Urothelium cell line (cell line): Measurements from ENCODE around the gene NSFL1C.
"Not testable (repeated sequence)": the region's sequence is repeated elsewhere in the genome, so short reads cannot be mapped to it uniquely, and the experiment has no call there.

Experiments used
- DNase-seq: peaks from one replicate; pipeline ENCODE4 v3.0.0; 2011; ENCODE audit warnings: low spot score, mixed read lengths
- FAIRE-seq: peaks from 2 replicates; lab custom pipeline; 2011; peaks lifted over from hg19 to GRCh38; lab: Jason Lieb, UNC

The NSFL1C gene

DNA sequence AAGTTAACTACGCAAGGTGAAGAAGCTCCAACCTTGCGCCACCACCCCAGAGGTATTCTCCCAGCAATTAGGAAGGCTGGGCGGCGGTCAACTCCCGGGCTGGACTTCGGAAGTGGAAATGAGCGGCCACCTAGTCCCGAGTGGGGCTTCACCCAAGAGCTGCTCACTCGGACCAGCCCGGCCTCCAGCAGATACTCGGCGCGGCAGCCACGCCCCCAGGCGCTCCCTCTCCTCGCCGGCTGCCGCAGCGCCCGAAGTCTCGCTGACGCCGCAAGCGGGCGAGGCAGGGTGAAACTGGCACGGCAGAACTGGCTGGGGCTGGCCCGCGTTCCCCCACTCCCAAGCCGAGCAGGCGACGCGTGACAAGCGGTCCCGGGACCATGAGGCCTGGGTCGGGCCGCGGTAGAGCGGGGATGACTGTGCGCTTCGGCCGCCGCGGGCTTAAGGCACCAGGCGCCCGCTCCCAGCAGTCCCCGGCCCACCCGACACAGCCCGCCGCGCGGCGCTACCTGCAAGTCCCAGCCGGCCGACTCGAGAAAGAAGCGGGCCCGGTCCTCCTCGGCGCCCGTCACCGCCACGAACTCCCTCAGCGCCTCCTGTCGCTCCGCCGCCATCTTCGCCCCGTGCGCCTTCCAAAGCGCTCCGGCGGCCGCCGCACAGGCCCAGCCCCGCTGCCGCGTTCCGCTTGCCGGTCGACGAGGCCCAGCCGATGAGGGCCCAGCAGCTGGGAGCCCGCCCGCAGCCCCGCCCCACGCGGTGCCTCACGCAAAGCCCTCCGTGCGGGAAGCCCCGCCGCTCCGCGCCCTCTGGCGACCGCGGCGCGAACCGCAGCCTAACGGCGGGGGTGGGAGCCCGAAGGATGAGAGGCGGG lies at the start of gene NSFL1C:
Gene NSFL1C (minus strand): TSS at position 639 of the 871 bp plus-strand sequence. CDS start 25 bp downstream, at position 614.
- peak; percentile 94 for DNase-seq
- no peak for FAIRE-seq

DNA sequence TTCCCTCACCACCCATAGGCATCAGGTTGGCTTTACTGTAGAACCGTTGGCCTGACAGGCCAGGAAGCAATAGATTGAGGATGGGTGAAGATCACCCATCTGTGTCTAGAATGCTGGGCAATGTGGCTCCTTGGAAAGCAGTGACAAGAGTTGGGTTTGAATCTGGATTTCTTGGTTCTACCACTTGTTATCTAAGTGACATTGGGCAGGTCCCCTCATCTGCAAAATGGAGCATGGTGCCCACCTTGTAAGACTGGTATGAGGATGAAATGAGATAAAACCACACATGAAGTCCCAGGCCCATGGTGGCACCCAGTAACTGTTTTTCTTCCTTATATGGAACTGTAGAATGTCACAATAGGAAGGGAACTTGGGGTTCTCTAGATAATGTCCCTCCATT lies 47.2 kb upstream of the NSFL1C start:
- no peak for FAIRE-seq

DNA sequence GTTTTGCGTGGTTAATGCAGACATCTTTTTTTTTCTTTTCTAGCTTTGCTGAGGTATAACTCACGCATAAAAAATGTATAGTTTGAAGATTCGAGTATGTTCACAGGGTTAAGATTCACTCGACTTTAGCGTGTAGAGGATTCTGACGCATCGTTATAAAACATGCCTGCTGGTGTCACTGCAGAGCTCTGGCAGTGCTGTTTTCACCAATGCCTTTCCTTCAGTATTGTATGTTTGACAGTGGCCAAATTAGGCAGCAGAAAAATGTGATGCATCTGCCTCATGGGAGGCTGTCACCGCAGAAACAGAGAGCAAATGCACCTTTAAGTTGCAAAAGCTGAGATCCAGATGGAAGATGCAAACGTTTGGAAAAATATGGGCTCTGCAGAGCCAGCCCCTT lies 42.6 kb upstream of the NSFL1C start:
- FAIRE-seq (no peak), DNase-seq (peak; percentile 45)

More for the DNA sequence above, 47.2 kb upstream of the NSFL1C start:
- DNase-seq, result no peak

DNA sequence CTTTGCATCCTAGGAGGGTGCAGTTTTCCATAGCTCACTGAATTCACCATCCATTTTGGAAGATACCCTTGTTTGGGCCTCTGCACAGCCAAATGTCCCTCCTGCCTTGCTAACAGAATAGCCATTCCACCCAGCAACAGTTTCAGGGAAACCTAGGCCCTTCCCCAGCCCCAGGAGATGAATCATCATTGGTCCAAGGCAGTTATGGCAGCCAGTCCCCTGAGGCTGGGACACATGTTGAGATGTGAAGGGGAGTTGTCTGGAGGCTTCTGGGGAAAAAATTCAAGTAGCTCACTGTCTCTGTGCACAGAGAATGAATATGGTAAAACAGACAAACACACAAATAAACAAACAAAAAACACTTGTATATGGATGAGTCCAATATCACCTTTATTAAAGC lies 41.9 kb upstream of the NSFL1C start:
- FAIRE-seq, result no peak

DNA sequence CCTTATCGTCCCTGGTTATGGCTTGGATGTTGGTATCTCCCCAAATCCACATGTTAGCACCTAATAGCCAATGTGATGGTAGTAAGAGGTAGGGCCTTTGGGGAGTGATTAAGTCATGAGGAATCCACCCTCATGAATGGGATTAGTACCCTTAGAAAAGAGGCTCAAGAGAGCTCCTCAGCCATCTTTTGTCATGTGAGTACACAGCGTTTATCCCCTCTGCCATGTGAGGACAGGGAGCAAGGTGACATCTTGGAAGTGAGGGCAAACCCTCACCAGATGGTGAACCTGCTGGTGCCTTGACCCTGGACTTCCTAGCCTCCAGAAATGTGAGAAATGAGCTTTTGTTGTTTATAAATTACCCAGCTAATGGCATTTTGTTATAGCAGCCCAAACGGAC lies 40.6 kb upstream of the NSFL1C start:
- FAIRE-seq (no peak), DNase-seq (no peak)

More for the DNA sequence above, 41.9 kb upstream of the NSFL1C start:
- no peak for DNase-seq

DNA sequence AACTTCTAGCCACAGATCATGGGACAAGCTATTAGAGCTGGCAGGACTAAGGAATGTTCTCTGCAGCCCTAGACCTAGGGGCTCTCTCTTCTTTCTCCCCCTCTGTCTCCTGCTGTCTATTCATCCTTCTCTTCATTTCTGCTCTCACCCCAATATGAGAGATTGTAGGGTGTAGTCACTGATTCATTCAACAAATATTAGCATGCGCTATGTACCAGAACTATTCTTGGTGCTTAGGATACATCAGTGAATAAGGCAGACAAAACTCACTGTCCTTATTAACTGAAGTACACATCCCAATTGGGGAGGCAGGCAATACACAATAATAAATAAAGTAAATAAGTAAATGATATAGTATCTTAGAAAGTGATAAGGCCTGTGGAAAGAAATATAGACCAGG lies 39.2 kb upstream of the NSFL1C start:
- DNase-seq, result no peak
- FAIRE-seq, result no peak

DNA sequence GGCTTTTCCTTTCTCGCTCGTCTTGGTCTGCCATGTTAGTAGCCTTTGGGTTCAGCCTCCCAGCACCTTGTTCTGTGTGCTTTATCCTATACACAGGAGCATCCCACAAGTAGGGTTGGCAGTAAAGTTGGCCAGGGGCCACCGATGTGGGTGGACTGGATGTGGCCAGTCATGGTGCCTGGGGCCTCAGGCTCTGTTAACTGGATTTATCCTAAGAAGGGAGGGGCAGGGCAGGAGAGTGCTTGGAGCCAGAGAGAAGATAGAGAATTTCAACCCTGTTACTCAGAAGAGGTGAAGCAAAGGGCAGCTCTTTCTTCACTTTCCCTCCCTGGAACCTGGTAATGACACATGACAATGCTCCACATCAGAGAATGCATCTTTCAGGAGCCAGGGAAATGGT lies 38.7 kb upstream of the NSFL1C start:
- no peak for FAIRE-seq
- no peak for DNase-seq

DNA sequence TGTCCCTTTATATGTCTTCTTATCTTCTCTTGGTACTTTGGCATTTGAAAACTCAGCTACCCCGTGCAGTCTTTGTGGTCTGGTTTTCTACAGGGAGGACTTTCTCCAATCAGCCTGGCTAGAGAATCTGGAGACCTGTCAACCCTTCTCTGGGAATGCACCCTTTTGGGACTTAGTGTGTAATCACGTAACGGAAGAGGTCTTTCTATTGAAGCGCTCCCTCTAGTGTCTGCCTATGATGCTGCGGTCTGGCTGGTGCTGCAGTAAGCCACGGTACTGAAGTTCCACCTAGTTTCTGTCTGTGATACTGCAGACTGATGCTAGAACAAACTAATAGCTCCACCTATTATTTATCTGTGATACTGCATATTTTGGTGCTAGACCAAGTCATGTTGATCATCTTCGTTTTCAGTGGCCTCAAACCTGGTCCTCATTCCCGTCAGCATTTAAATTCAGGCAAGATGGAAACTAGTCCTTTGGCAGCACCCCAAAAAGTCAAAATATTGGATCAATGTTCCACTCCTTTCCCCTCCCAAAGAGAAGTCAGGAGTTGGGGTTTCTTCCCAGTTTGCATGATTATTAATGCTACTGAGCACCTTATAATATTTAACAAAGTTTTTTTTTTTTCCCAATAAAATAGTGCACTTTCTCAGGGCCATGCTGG lies 37.0 kb upstream of the NSFL1C start:
- no peak for FAIRE-seq

DNA sequence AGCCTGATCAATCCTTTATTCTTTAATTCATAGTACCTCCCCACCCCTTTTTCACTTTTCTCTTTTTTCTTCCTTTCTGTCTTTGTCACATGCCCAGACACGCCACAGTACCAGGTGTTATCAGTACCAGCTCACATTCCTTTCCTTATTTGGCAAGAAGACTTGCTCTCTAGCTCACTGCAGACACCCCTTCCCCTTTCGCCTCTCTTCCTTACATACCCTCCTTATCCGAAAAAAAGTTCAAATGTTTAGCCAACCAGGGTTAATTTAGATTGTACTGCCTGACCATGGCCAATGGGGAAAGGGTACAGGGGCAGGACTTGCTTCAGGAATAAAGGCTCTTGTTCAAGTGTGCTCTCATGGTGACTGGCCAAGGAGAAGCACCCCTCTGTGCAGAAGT lies 33.8 kb upstream of the NSFL1C start:
- FAIRE-seq, result no peak
- DNase-seq, result no peak

More for the DNA sequence above, 37.0 kb upstream of the NSFL1C start:
- DNase-seq, result peak; percentile 88

DNA sequence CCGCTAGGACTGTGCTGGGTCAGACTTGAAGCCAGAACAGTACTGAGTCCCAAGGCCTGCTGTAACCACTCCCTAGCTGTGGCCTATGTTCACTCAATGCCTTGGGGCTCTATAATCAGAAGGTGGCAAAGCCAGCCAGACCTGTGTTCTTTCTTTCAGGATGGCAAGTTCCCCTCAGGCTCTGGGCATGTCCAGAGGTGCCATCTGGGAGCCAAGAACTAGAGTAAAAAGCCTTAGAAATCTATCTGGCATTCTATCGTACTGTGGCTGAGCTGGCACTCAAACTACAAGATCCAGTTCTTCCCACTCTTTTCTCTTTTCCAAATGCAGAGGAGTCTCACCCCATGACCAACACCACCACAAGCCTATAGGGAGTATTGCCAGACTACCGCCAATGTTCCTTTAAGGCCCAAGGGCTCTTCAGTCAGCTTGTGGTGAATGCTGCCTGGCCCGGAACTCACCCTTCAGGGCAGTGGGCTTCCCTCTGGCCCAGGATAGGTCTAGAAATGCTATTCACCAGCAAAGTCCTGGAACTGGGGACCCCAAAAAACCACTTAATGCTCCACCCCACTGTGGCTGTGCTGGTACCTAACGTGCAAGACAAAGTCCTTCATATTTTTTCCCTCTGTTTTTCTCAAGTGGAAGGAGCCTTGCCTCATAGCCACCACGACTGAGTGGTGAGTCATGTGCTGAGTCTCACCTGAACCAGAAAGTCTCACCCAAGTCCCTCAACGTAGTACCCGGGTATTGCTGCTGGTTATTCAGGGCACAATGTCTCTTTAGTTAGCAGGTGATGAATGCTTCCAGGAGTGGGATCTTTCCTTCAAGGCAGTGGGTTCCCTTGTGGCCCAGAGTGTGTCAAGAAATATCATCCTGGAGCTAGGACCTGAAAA lies 33.1 kb upstream of the NSFL1C start:
- DNase-seq (no peak), FAIRE-seq (no peak)

DNA sequence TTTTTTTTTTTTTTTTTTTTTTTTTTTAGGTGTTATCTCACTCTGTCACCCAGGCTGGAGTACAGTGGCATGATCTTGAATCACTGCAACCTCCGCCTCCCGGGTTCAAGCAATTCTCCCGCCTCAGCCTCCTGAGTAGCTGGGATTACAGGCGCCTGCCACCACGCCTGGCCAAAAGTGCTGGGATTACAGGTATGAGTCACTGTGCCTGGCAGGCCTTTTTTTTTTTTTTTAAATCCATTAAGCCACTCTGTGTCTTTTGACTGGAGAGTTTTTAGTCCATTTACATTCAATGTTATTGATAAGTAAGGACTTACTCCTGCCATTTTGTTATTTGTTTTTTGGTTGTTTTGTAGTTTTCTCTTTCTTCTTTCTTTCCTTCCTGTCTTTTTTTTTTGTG lies 30.7 kb upstream of the NSFL1C start:
- not testable (repeated sequence) for DNase-seq, FAIRE-seq

DNA sequence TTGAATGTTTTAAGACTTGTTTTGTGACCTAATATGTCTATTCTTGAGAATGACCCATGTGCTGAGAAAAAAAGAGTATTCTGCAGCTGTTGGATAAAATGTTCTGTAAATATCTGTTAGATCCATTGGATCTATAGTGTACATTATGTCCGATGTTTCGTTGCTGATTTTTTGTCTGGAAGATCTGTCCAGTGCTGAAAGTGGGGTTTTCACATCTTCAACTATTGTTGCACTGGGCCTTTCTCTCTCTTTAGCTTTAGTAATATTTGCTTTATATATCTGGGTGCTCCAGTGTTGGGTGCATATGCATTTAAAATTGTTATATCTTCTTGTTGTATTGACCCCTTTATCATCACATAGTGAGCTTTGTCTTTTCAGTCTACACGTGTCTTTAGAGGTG lies 30.3 kb upstream of the NSFL1C start:
- no peak for FAIRE-seq

DNA sequence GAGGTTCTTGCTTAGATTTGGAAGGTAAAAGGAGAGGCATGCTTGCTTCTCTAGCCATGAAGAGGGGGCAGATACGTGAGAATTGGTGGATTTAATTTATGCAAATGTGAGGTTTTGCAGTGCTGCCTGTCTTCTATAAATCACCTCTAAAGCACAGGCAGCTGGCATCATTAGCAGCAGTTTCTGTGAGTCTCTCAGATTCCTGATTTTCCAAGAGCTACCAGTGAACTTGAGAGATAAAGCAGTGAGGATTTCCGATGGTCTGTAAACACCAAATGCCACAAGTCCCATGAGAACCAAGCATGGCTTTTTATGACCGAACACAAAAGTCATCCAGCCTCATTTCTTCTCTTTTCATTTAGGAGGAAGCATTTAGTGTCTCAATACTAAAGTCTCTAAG lies 27.8 kb upstream of the NSFL1C start:
- FAIRE-seq, result no peak
- DNase-seq, result no peak

More for the DNA sequence above, 30.3 kb upstream of the NSFL1C start:
- no peak for DNase-seq

DNA sequence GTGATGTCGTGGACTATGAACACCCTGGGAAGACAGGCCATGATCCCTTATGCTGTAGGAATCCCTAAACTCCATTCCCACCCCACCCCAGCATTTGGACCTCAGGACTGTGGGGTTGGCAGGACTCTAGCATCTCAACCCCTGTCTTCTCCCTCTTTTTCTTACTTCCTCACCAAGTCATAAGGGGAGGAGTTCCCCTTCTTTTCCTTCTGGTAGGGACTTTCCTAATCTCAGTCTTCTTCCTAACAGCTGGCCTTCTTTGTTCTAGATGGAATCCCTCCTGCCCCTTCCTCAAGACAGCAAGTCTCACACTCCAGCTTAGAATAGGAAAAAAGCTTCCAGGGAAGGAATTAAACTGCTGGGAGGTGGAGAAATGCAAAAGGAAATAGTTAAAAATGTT lies 26.9 kb upstream of the NSFL1C start:
- DNase-seq, result no peak
- no peak for FAIRE-seq

DNA sequence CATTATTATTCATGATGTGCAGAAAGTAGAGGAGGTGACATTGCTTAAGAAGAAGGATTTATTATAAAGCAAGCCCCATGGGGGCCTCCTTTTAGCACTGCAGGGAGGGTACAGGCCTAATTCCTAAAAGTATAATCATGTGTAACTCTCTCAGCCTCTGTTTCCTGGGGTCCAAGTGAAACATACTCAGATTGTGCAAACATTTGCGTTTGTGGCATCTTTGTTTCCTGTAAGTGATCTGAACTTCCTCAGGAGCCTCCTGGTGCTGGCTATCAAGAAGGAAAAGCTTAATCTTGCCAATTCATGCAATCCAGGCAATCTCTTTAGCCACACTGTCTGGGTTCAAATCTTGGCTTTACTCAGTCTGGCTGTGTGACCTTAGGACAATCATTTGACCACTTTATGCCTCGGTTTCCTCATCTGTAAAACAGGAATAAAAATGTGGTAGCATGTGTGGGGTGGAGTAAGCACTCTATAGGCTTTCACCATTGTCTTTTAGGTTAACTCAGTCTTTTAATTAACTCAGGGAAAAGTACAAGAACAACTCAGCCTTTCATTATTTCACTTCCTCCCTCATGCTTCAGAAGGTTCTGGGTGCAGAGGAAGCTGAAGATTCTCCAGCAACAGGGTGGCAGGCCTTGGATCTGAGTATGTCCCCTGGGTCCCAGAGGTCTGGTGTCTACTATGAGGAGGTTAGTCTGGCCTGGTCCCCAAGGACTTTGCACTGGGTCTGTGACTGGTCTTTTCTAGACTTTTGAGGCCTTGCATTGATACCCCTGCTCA lies 25.4 kb upstream of the NSFL1C start:
- DNase-seq (no peak), FAIRE-seq (no peak)

DNA sequence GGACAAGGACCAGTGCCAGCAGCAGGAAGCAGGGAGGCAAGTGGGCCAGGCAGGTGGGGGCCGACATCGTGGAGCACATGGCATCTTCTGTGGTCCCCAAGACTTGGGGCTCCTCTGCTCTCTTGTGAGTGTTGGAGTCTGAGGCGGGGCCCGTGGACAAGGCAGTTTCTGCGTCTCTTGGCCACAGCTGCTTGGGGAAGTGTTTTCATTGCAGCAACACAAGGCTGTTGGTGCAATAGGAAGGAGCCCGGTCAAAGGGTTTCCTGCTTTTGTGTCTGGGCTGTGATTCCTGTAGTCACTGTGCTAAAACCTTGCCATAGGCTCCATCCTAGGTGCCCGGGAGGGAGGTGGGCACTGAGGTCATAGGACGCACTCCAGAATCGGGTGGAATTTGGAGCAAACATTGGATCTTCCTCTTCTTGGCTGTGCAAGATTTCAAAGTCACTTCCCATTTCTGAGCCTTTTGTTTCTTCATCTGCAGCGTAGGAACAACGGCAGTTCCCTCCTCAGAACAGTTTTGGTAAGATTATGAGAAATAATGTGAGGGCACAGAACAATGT lies 24.7 kb upstream of the NSFL1C start, which contains the start of gene SIRPB2:
Gene SIRPB2 (minus strand): TSS at position 140 of the 560 bp plus-strand sequence. CDS start 61 bp downstream, at position 79.
- no peak for DNase-seq
- no peak for FAIRE-seq

DNA sequence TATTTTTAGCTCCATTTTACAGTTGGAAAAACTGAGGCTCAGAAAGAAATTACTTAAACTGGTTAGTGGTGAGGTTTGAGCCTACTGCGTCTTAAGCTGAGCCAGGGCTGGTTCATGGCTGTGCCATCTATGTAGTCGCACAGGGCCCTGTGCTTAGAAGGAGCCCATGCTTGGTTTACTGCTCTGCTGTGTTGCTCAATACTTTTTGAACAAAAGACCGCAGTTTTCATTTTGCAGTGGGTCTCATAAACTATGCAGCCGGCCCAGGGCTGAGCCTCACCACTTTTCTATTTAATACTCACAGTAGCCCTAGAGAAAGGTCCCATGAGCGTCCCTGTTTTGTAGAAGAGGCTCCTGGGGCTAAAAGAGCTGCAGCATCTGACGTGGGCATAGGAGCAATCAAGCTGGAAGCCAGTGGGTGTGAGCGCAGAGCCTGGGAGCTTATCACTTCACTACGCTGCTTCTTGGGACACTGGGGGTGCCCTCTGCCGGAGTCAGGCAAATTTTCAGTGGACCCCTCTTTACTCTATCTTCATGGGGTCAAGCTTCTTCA lies 24.1 kb upstream of the NSFL1C start:
- FAIRE-seq, result no peak
- DNase-seq, result no peak

DNA sequence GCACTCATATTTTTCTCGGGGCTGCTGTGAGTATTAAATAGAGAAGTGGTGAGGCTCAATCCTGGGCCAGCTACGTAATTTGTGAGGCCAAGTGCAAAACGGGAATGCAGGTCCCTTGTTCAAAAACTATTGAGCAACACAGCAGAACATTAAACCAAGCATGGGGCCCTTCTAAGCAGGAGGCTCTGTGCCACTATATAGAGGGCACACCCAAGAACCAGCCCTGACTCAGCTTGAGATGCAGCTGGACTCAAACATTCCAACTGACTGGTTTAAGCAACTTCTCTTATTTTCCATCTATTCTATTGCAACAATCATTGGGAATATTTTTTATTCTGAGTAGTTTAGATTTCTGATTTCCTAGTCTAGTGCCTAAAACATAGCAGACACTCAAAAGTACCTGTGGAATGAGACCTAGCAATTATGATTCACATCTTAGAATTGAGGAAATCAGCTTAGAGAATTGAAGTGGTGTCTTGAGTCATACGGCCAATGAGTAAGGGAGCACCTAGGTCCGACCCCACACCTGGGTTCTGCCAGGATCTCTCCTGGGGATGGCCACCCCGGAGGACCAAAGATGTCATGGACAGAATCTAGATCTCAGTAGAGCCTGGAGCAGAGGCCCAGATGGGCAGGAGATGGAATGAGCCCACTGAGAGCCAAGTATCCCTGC lies 23.3 kb upstream of the NSFL1C start:
- FAIRE-seq (no peak), DNase-seq (no peak)

DNA sequence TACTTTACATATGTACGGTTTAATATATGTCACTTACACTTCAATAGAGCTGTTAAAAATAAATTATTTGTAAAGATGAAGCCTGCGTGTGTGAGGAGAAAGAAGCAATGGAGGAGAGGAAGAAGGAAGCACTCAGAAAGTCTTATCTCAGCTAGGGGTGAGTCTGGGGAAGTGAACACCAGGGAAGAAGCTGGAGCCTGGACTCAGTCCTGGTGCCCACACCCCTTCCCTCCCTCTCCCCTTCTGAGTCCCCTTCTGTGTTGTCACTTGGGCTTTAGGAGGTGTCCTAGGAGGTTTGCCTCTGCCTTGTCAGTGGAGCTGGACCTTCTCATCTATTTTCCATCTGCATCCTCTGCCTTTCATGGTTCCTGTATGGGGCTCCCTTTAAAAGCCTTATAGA lies 22.7 kb upstream of the NSFL1C start:
- DNase-seq (no peak), FAIRE-seq (no peak)
